Measurements from ENCODE around the gene DHRS12.

The DHRS12 gene

GRCh38 chr13:51758691-51759090 is 45.3 kb downstream of the DHRS12 start:
- Histone ChIP-seq H3K14ac (ENCODE audit: low read length in 2 of 2) (no peak overlapping the region), H3K9ac (ENCODE audit: low read length) (no peak overlapping the region), H2BK120ac (ENCODE audit: low read depth, low read length) (no peak overlapping the region), H2BK15ac (ENCODE audit: low read depth, poor library complexity, severe bottlenecking) (no peak overlapping the region), H3K79me1 (replicated peaks; ENCODE audit: low read length, poor library complexity, severe bottlenecking) (peaks cover 6% of the 10 kb centered on the region), H3K18ac (ENCODE audit: low read depth in 1 of 2, low read length in 2 of 2) (peak overlapping the region in 1 of 2 experiments; percentile 19), H4K8ac (ENCODE audit: low read length) (no peak overlapping the region), H3K4me1 (ENCODE audit: control insufficient read depth, insufficient read depth, low read depth, low read length) (peaks cover 2% of the 10 kb centered on the region), H4K91ac (ENCODE audit: low read length) (no peak overlapping the region), H3K4me3 (ENCODE audit: insufficient read depth in 1 of 2, low read depth in 1 of 2, low read length in 2 of 2) (no peak overlapping the region), H3K9me3 (ENCODE audit: control insufficient read depth, low read length) (no peaks in the 10 kb centered on the region), H2AFZ (ENCODE audit: low read depth, low read length) (no peak overlapping the region), H2BK12ac (ENCODE audit: low read length in 2 of 2) (no peak overlapping the region), H2AK5ac (ENCODE audit: low read length, severe bottlenecking) (no peak overlapping the region), H3K4me2 (ENCODE audit: low read length, poor library complexity, severe bottlenecking) (no peak overlapping the region), H3K27ac (ENCODE audit: low read length, poor library complexity, severe bottlenecking) (no peak overlapping the region), H3K27me3 (ENCODE audit: control insufficient read depth in 1 of 2, insufficient read depth in 1 of 2, low read length in 2 of 2) (no peaks in the 10 kb centered on the region), H3K36me3 (ENCODE audit: control insufficient read depth in 1 of 2, insufficient read depth in 2 of 2, low read depth in 1 of 2, low read length in 2 of 2) (peaks cover 24 to 72% of the 10 kb centered on the region in 2 experiments), H3K23ac (ENCODE audit: low read length in 2 of 2) (no peak overlapping the region), H2BK5ac (ENCODE audit: low read depth, low read length, poor library complexity, severe bottlenecking) (no peak overlapping the region), H3K4ac (ENCODE audit: low read depth in 1 of 2, low read length in 2 of 2) (peak overlapping the region in 1 of 2 experiments; percentile 4)
- DNase-seq: peak; percentile 71
- 0% methylated on average over 5 of the region's 6 CpGs for WGBS

- no peak for DNase-seq
- Histone ChIP-seq H3K23ac (ENCODE audit: low read length in 2 of 2) (no peak overlapping the region), H4K8ac (ENCODE audit: low read length) (no peak overlapping the region), H3K18ac (ENCODE audit: low read depth in 1 of 2, low read length in 2 of 2) (no peak overlapping the region), H2BK15ac (ENCODE audit: low read depth, poor library complexity, severe bottlenecking) (no peak overlapping the region), H2AK5ac (ENCODE audit: low read length, severe bottlenecking) (no peak overlapping the region), H3K4ac (ENCODE audit: low read depth in 1 of 2, low read length in 2 of 2) (no peak overlapping the region), H3K4me1 (ENCODE audit: control insufficient read depth, insufficient read depth, low read depth, low read length) (peaks cover 2% of the 10 kb centered on the region), H3K27me3 (ENCODE audit: control insufficient read depth in 1 of 2, insufficient read depth in 1 of 2, low read length in 2 of 2) (no peaks in the 10 kb centered on the region), H3K9ac (ENCODE audit: low read length) (no peak overlapping the region), H2BK5ac (ENCODE audit: low read depth, low read length, poor library complexity, severe bottlenecking) (no peak overlapping the region), H2BK120ac (ENCODE audit: low read depth, low read length) (no peak overlapping the region), H3K27ac (ENCODE audit: low read length, poor library complexity, severe bottlenecking) (no peak overlapping the region), H3K9me3 (ENCODE audit: control insufficient read depth, low read length) (no peaks in the 10 kb centered on the region), H3K4me2 (ENCODE audit: low read length, poor library complexity, severe bottlenecking) (no peak overlapping the region), H3K79me1 (replicated peaks; ENCODE audit: low read length, poor library complexity, severe bottlenecking) (peaks cover 5% of the 10 kb centered on the region), H4K91ac (ENCODE audit: low read length) (no peak overlapping the region), H3K14ac (ENCODE audit: low read length in 2 of 2) (no peak overlapping the region), H2BK12ac (ENCODE audit: low read length in 2 of 2) (no peak overlapping the region), H3K36me3 (ENCODE audit: control insufficient read depth in 1 of 2, insufficient read depth in 2 of 2, low read depth in 1 of 2, low read length in 2 of 2) (peaks cover 26 to 84% of the 10 kb centered on the region in 2 experiments), H3K4me3 (ENCODE audit: insufficient read depth in 1 of 2, low read depth in 1 of 2, low read length in 2 of 2) (no peak overlapping the region), H2AFZ (ENCODE audit: low read depth, low read length) (no peak overlapping the region)
- WGBS: 95% methylated on average over 2 of the region's 2 CpGs
Observed at GRCh38 chr13:51756651-51757050, 47.3 kb downstream of the DHRS12 start.

GRCh38 chr13:51747438-51748434 is 56.2 kb downstream of the DHRS12 start:
- peaks cover 21% of the 10 kb centered on the region for H3K79me1 ChIP-seq (replicated peaks; ENCODE audit: low read length, poor library complexity, severe bottlenecking)
- no peak overlapping the region for H3K4ac ChIP-seq (ENCODE audit: low read depth in 1 of 2, low read length in 2 of 2)
- H3K14ac ChIP-seq (ENCODE audit: low read length in 2 of 2): no peak overlapping the region
- WGBS: 93% methylated on average over 7 of the region's 9 CpGs
- no peaks in the 10 kb centered on the region for H3K4me1 ChIP-seq (ENCODE audit: control insufficient read depth, insufficient read depth, low read depth, low read length)
- H4K8ac ChIP-seq (ENCODE audit: low read length): no peak overlapping the region
- no peak overlapping the region for H3K23ac ChIP-seq (ENCODE audit: low read length in 2 of 2)
- no peak overlapping the region for H2BK15ac ChIP-seq (ENCODE audit: low read depth, poor library complexity, severe bottlenecking)
- peaks cover 16 to 91% of the 10 kb centered on the region in 2 experiments for H3K36me3 ChIP-seq (ENCODE audit: control insufficient read depth in 1 of 2, insufficient read depth in 2 of 2, low read depth in 1 of 2, low read length in 2 of 2)
- H3K4me2 ChIP-seq (ENCODE audit: low read length, poor library complexity, severe bottlenecking): no peak overlapping the region
- H2BK12ac ChIP-seq (ENCODE audit: low read length in 2 of 2): no peak overlapping the region
- H2BK120ac ChIP-seq (ENCODE audit: low read depth, low read length): no peak overlapping the region
- no peaks in the 10 kb centered on the region for H3K27me3 ChIP-seq (ENCODE audit: control insufficient read depth in 1 of 2, insufficient read depth in 1 of 2, low read length in 2 of 2)
- H2AK5ac ChIP-seq (ENCODE audit: low read length, severe bottlenecking): no peak overlapping the region
- H3K27ac ChIP-seq (ENCODE audit: low read length, poor library complexity, severe bottlenecking): no peak overlapping the region
- no peak for DNase-seq
- no peak overlapping the region for H4K91ac ChIP-seq (ENCODE audit: low read length)
- no peak overlapping the region for H3K18ac ChIP-seq (ENCODE audit: low read depth in 1 of 2, low read length in 2 of 2)
- no peak overlapping the region for H3K4me3 ChIP-seq (ENCODE audit: insufficient read depth in 1 of 2, low read depth in 1 of 2, low read length in 2 of 2)
- no peak overlapping the region for H3K9ac ChIP-seq (ENCODE audit: low read length)
- no peak overlapping the region for H2AFZ ChIP-seq (ENCODE audit: low read depth, low read length)
- peaks cover 27% of the 10 kb centered on the region for H3K9me3 ChIP-seq (ENCODE audit: control insufficient read depth, low read length)
- no peak overlapping the region for H2BK5ac ChIP-seq (ENCODE audit: low read depth, low read length, poor library complexity, severe bottlenecking)

GRCh38 chr13:51746802-51747201 is 57.2 kb downstream of the DHRS12 start:
- no peak for DNase-seq
- Histone ChIP-seq H2BK15ac (ENCODE audit: low read depth, poor library complexity, severe bottlenecking) (no peak overlapping the region), H3K23ac (ENCODE audit: low read length in 2 of 2) (no peak overlapping the region), H2AFZ (ENCODE audit: low read depth, low read length) (no peak overlapping the region), H3K9ac (ENCODE audit: low read length) (no peak overlapping the region), H3K4me3 (ENCODE audit: insufficient read depth in 1 of 2, low read depth in 1 of 2, low read length in 2 of 2) (no peak overlapping the region), H3K9me3 (ENCODE audit: control insufficient read depth, low read length) (peaks cover 27% of the 10 kb centered on the region), H2BK12ac (ENCODE audit: low read length in 2 of 2) (no peak overlapping the region), H3K27ac (ENCODE audit: low read length, poor library complexity, severe bottlenecking) (no peak overlapping the region), H4K8ac (ENCODE audit: low read length) (no peak overlapping the region), H3K36me3 (ENCODE audit: control insufficient read depth in 1 of 2, insufficient read depth in 2 of 2, low read depth in 1 of 2, low read length in 2 of 2) (peaks cover 14 to 86% of the 10 kb centered on the region in 2 experiments), H4K91ac (ENCODE audit: low read length) (no peak overlapping the region), H3K4ac (ENCODE audit: low read depth in 1 of 2, low read length in 2 of 2) (no peak overlapping the region), H3K4me1 (ENCODE audit: control insufficient read depth, insufficient read depth, low read depth, low read length) (no peaks in the 10 kb centered on the region), H3K27me3 (ENCODE audit: control insufficient read depth in 1 of 2, insufficient read depth in 1 of 2, low read length in 2 of 2) (no peaks in the 10 kb centered on the region), H3K79me1 (replicated peaks; ENCODE audit: low read length, poor library complexity, severe bottlenecking) (peaks cover 24% of the 10 kb centered on the region), H2BK120ac (ENCODE audit: low read depth, low read length) (no peak overlapping the region), H2AK5ac (ENCODE audit: low read length, severe bottlenecking) (no peak overlapping the region), H2BK5ac (ENCODE audit: low read depth, low read length, poor library complexity, severe bottlenecking) (no peak overlapping the region), H3K4me2 (ENCODE audit: low read length, poor library complexity, severe bottlenecking) (no peak overlapping the region), H3K18ac (ENCODE audit: low read depth in 1 of 2, low read length in 2 of 2) (no peak overlapping the region), H3K14ac (ENCODE audit: low read length in 2 of 2) (no peak overlapping the region)
- no CpG with 5 or more reads among the region's 2 CpGs for WGBS

Measured in mesenchymal stem cell (in vitro differentiated cells and primary cell).